ENCODE measurements around the gene SOX18.
A peak's percentile ranks its signal among the peaks of the same experiment; 100 is the strongest.

SOX18 gene

GRCh38 chr20:64080013-64080812 is 30.8 kb upstream of the SOX18 start, which contains the start of gene OPRL1:
Gene OPRL1, plus strand, starts transcription at chr20:64080082. Its CDS starts 12,639 bp downstream, at chr20:64092721.
- no peak for DNase-seq

DNA sequence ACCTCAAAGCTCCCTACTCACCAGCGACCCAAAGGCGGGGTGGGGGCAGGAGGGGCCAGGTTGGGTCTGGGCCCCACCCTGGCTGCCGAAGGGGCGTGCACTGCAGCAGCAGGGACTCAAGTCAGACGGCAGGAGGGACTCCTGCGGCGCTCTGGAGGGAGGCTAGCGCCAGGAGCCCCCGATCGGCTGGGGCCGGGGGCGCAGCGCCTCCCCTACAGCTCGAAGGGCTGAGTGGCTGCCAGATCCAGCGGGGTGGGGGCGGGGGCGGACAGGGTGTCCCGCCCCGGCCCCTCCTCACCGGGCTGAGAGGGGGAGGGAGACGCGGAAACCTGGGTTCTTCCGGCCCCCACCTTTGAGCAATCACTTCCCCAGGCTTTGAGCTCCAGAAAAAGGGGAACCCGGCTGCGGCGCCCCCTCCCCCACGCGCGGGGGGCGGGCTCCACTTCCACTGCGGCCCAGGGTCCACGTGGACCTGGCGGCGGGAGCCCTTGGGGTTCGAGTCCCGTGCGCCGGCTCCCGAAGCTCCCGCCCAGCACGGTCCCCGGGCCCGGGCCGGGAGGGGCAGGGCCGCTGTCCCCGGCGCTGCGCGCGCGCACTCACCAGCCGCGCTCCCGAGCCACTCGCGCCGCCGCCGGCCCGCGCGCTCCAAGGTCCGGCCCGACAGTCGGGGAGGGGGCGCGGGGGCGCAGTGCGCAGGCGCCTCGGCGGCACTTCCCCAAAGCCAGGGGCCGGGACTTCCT is 30.0 kb upstream of the SOX18 start, which contains the start of gene RGS19:
TSS of gene RGS19 (minus strand) at position 246 of the 740 bp plus-strand sequence. CDS start 2,632 bp downstream, outside the sequence.
- DNase-seq, result peak in 1 of 2 experiments; percentile 75

- DNase-seq, result no peak
These were observed 29.5 kb upstream of the SOX18 start for GRCh38 chr20:64078934-64079272.

DNA sequence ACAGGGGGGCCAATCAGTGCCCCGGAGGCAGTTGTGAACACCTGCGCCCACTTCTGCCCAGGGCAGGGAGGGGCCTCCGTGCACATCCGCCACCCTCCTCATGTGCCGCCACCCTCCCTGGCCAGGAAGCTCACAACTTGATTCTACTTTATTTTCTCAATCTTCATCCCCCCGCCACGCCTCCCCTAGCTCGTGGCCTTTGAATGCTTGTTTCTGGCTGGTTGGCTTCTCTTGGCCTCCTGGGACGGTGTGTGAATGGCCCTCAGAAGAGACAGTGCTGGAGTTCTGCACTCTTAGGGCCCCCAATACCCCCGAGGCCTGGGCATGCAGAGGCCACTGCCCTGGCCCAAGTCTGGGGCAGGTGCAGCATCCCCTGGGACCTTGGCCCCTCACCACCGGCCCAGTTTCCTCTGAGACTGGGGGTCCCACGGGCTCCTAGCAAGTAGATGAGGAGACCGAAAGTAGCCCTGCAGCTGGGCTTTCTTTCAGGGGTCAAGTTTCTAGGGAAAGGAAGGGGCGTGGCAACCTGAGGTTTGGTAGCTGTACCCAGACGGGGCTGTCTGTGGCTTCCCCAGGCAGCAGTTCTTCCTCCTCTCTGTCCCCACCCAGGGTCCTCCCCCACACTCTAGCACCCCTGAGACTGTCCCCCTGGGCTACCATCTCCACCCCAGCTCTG is 28.6 kb upstream of the SOX18 start:
- DNase-seq, result no peak

DNA sequence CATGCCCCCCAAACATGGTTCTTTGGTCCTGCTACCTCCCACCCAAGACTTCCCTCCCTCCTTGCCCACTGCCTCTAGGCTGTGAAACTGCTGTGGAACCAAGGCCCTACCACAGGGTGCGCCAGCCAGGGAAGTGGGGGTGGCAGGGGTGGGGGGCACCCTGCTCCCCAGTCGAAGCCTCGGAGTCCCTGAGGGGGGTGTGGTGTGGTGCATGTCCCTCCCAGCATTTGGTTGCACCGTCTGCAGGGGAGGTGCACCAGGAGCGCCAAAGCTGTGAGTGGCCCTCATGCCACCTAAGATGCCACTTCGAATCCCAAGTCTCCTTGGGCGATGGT is 28.1 kb upstream of the SOX18 start:
- DNase-seq, result no peak

DNA sequence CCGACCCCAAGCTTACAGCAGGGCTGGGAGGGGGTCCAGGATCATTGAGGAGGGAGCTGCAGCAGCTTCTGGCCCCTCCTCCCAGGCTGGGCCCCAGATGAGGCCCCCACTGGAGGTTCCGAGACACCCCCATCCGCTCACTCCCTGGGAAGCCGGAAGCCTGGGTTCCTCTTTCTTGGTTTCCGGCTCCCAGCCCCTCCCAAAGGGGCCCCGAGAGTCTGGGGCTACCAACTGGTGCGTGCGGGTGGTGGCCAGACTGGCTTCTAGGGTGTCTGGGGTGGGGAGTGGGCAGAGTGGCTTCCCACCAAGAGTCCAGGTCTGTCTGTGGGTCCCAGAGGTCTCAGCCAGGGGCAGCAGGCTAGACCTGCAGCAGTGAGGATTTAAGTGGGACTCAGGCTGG is 27.7 kb upstream of the SOX18 start:
- DNase-seq, result no peak

DNA sequence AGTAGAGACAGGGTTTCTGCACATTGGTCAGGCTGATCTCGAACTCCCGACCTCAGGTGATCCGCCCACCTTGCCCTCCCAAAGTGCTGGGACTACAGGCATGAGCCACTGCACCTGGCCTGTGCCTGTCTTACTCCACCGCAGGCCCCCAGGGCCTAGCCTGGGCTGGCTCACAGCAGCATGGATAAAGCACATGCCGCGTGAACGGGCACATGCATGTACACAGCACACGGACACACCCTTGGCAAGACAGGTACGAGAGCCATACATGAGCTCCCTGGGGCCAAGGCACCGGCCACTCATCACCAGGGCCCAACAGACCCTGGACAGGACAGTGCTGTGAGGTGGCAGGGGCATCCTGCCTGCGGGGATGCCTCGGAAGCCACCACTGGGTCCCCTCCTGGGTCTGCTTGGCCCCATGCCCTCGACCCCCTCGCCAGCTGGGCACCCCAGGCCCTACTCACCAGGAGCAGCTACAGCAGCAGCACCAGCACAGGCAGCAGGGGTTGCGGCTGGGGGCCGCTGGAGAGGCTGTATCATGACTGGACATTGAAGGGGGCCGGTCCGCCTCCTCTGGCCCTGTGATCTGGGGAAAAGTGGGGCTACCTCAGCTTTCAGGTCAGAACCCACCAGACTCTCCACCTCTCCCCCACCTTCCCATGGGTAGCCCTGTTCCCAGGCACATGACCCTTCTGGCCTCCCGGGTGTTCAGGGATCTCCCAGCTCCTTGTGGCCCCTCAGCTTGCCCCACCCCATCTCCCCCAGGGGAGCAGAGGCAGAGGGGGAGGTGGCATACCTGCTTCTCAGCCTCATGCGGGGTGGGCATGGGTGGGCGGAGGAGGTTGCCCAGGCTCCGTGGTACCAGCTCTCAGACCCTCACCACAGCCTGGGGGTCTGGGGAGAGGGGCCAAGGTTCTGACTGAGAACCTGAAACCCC is 26.9 kb upstream of the SOX18 start:
- no peak for DNase-seq

GRCh38 chr20:64075556-64075955 is 26.1 kb upstream of the SOX18 start:
- no peak for DNase-seq

GRCh38 chr20:64074963-64075362 is 25.5 kb upstream of the SOX18 start:
- no peak for DNase-seq

DNA sequence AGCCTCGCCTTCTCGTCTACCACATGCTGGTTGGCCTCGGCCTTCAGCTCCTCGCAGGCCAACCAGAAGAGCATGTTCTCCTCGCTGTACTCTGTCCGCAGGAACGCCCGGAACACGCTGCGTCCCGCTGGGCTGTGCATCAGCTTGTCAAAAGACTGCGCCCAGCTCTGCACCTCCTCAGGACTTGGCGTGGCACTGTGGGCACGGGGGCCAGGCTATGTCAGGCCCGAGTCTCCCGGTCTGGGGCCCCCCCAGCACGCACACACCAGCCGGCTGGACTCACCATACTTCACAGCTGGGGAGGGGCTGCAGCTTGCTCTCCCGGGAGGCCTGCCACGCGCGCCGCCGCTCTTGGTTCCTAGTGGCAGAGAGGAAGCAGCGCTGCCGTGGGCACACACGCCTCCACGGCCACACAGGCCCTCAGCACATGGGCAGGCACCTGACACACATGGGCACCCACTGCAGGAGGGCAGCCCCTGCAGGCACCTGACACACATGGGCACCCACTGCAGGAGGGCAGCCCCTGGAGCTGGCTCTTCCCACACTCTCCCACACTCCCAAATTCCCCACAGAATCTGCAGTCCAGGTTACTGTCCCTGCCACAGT is 24.8 kb upstream of the SOX18 start:
- no peak for DNase-seq

DNA sequence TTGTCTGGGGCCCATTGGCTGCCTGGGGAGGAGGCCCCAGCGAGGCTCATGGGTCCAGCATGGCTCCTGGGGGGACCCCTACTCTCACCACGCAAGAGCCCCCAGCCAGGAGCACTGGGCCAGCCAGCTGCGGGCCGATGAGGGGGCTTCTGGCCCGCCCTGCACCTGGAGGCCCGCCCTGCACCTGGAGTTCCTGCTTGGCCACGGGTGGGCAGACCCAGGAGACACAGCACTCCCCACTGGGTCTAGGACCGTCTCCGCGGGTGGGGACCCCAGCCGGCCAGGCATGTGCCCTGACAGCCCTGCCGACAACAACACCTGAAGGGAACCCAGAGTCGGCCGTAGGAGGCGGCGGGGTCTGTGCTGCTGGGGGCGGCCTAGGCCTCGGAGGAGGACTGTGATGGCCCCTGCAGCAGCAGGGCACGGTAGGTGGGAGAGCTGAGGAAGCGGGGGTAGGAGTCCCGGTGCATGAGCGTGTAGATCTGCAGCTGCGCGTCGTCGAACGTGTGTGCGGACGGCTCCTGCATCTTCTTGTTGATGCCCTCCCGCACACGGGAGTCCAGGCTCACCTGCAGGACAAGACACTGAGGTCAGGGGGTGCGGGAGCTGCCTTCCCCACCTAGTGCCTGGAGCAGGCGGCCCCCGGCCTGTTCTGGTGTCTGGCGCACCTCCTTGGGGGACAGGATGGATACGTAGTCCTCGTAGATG is 24.2 kb upstream of the SOX18 start:
- DNase-seq, result no peak

DNA sequence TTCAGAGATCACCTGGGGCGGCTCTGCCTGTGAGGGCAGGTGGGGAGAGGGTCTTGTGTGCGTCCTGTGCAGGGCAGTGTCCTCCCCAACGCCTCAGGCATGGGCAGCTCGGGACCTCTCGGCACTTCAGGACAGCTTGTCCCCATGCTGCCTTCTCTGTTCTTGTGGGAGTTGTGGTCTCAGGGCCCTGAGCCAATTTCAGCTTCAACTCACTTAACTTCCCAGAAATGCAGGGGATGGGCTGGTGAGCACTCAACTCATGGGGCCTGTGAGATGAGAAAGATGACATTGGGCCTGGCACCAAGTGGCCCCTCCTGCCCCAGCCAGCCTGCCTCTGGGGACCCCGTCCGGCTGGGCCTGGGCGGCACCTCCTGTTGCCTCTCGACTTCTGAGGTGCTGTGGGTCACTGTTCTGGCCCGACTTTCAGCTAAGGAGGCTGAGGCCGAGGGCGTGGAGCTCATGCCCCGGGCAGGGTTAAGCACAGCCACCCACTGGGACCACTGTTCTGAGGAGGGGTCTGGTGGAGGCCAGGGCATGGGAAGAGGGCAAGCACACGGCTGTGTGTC is 23.1 kb upstream of the SOX18 start:
- DNase-seq, result no peak

DNA sequence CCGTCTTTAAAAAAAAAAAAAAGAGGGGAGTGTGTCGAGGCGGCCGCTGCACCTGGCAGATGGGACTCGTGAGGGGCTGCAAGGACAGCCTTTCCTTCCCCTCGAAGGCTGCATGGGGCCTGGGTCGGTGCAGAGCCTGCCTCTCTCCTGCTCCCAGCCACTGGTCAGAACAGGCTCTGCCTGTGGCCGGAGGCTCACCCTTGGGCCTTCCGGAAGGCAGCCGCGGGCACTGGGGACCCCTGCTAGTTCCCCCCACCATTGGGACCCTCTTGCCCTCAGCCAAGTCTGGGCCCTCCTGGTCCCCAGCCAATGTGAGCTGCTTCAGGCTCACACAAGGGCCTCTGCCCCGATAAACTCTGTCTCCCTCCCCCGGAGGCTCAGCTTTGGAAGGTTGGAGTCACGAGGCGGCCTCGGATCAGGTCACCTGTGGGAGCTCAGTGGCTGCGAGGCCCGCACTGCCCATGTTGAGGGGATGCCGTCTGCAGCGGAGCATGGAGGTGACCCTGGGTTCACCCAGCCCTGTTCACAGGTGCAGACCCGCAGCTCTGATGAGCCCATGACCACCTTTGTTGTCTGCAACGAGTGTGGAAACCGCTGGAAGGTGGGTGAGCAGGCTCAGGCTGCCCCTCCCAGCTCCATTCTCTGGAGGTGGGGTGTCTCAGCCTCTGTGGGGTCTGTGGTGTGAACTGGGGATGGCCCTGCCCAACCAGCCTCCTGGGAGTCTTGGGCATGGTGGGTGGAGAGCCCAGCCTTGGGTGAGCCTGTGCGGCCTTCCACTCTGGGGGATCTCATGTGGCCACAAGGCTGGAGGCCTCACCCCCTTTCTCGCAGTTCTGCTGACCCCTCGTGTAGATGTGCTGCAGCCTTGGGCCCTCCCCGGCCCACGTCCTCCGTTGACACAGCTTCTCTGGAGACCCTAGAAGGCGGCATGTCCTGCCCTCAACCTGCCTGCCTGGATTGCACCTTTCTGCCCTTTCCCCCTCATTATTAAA is 22.2 kb upstream of the SOX18 start:
- no peak for DNase-seq

- DNase-seq, result no peak
These were observed 21.0 kb upstream of the SOX18 start for GRCh38 chr20:64070244-64070993.

GRCh38 chr20:64069614-64070243 is 20.3 kb upstream of the SOX18 start:
- peak in 1 of 2 experiments; percentile 35 for DNase-seq

- DNase-seq, result no peak
These were observed 19.8 kb upstream of the SOX18 start for GRCh38 chr20:64069209-64069613.

DNA sequence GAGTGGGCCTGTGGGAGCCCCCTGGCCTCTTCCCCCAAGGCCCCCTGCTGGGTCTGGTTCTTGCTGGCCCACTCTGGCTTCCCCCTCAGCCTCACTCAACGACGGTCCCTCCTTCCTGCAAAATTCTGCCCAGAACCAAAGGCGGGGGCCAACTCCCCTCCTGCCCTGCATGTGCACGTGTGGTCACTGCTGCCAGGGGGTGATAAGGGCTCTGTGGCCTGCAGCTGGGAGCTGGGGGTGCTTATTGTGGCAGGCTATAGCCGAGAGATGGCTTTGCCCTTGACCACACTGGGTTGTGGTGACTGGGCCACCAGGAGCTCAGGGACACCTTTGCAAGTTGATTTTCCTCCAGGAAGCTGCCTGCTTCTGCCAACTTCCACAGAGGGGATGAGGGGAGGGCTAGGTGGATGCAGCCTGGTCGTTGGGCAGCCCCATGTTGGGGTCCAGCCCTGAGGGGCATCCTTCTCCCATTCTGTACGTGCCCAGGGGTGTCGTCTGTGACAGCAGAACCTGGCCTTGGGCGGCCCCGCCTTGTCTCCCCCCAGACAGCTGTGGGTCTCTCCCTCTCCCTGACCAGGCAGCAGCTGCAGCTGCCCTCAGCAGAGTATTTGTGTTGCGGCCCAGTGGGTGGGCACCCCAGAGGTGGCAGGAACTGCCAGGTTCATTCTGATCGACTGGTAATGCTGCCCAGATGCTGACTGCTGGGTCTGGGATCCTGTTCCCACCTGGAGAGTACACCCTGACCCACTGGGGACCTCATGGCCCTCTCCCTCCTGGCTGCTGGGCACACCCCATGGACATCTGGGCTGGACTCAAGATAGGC is 19.2 kb upstream of the SOX18 start:
- DNase-seq, result no peak
